Gastrocnemius medialis (tissue), 4 donors: ENCODE measurements around the gene TSPAN1. TPM values are rescaled to one million over a fixed set of nuclear protein-coding genes. Genes with fewer than 3 reads are reported as not detected.
A peak's percentile ranks its signal among the peaks of the same experiment; 100 is the strongest.

ENCODE experiments used
- ATAC-seq, 2 donors: fragments of 150-250 bp; one replicate each; pipeline ENCODE4 v1.9.1; 2016
- DNase-seq, 2 donors: peaks; one replicate each; pipeline ENCODE4 v3.0.0-alpha.2; 2019
- H3K27ac ChIP-seq, 4 donors: fragments of 200-600 bp; sonication (generic); 1 replicate in 1 of 4; 2 replicates in 3 of 4; pipeline ENCODE4 v1.5.1; 2016 to 2018; ENCODE audit warnings: mild to moderate bottlenecking in 2 of 4, moderate library complexity in 1 of 4
- H3K27me3 ChIP-seq, 3 donors: fragments of 200-600 bp; sonication (generic) in 2 of 3; 1 replicate in 1 of 3; 2 replicates in 2 of 3; pipeline versions ENCODE4 v1.5.1 to v1.6.0; 2016 to 2019; ENCODE audit warnings: mild to moderate bottlenecking in 1 of 3, moderate library complexity in 1 of 3
- H3K36me3 ChIP-seq, 2 donors: fragments of 200-600 bp; sonication (generic) in 1 of 2; one replicate each; pipeline ENCODE4 v1.5.1; 2017 to 2018
- H3K4me1 ChIP-seq, 2 donors: fragments of 200-600 bp; sonication (generic) in 1 of 2; one replicate each; pipeline ENCODE4 v1.5.1; 2016 to 2017; ENCODE audit warnings: mild to moderate bottlenecking in 2 of 2
- H3K4me3 ChIP-seq, 4 donors: fragments of 200-600 bp; sonication (generic) in 3 of 4; 1 replicate in 1 of 4; 2 replicates in 3 of 4; pipeline ENCODE4 v1.5.1; 2016 to 2019; ENCODE audit warnings: mild to moderate bottlenecking in 2 of 4
- H3K9me3 ChIP-seq, 3 donors: fragments of 200-600 bp; sonication (generic) in 2 of 3; 1 replicate in 1 of 3; 2 replicates in 2 of 3; pipeline ENCODE4 v1.5.1; 2016 to 2019
- POLR2A ChIP-seq, 2 donors: fragments of 450-650 bp; IDR thresholded peaks; one replicate each; pipeline ENCODE4 v1.6.1; 2017; ENCODE audit warnings: antibody characterized with exemption in 2 of 2, mild to moderate bottlenecking in 2 of 2, moderate library complexity in 2 of 2
- in situ Hi-C, 4 donors: fragments of 200-750 bp; cut with MboI; loops; one replicate each; pipeline versions ENCODE4 v1.15.0 to v1.8.0; 2017; ENCODE audit warnings: low sequenced_read_pairs in 4 of 4
- intact Hi-C: fragments of 100-400 bp; cut with DNase I; formaldehyde crosslinking; loops from one replicate; pipeline ENCODE4 v1.15.1; 2023; ENCODE audit warnings: low total_unique reads
- total RNA-seq, 4 donors: library from RNA; depleted of rRNA; stranded (reverse); fragments of >200 nt; gene quantifications; one replicate each; pipeline versions ENCODE4 v1.1.0 to v1.2.3, GENCODE V29; 2016
- TF ChIP-seq, protein P1 (sequence below), 5 experiments: fragments of 450-650 bp in 3 of 5; fragments of 200-600 bp in 2 of 5; sonication (generic) in 2 of 5; IDR thresholded peaks in 4 of 5; conservative IDR thresholded peaks in 1 of 5; 1 replicate in 4 of 5; 2 replicates in 1 of 5; pipeline ENCODE4 v1.5.1; 2016 to 2019; ENCODE audit warnings: antibody characterized with exemption in 5 of 5, mild to moderate bottlenecking in 3 of 5, moderate library complexity in 3 of 5

Gene TSPAN1
- total RNA-seq, 4 donors from 2014 or later = 0.88 to 10.7 (median 6.0) TPM

DNA sequence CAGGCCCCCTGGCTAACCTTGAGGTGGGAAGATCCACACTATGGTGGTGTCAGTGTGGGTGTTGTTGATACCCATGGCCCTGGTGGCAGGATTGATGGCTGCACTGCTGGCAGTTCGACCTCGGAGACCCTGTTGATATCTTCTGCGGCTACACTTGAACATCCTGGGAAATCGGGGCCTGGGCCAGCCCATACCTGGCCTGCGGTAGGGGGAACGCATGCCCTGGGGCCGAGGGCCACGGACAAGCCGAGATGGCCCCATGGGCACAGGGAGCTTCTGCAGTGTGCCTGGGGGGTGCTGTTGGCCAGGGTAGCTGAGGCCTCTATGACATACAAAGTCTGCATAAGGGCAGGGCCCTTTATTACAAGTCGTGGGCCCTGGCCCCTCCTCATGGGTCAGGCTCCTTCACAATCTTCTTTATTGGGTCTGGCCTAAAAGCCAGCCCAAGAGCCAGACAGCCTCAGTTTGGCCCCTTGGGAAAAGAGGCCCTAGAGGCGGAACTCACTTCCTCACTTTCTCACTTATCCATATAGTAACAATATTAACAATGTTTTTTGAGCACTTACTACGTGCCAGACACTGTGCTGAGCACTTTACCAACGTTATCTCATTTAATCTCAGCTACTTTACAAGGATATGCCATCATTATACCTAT is 1.5 kb downstream of the TSPAN1 start, which contains the start of gene P3R3URF:
Gene P3R3URF (minus strand): TSS at position 278 of the 655 bp plus-strand sequence. CDS start 17 bp downstream, at position 261.
- ATAC-seq (no peak), DNase-seq (no peak)
- in situ Hi-C loops (loop anchor here in 1 of 4 donors (5.0 kb wide), 1 partner anchor 139 kb away; no protein-coding TSS in a partner anchor), intact Hi-C loops (loop anchor here (10.0 kb wide), 1 partner anchor 262 kb away; no protein-coding TSS in a partner anchor)
- H3K4me3 ChIP-seq = peak within 1 kb of the TSS in 1 of 4 donors; percentile 16
- TF ChIP-seq POLR2A (IDR thresholded peaks at IDR 0.05) = no peak
- TF ChIP-seq, protein P1, sequence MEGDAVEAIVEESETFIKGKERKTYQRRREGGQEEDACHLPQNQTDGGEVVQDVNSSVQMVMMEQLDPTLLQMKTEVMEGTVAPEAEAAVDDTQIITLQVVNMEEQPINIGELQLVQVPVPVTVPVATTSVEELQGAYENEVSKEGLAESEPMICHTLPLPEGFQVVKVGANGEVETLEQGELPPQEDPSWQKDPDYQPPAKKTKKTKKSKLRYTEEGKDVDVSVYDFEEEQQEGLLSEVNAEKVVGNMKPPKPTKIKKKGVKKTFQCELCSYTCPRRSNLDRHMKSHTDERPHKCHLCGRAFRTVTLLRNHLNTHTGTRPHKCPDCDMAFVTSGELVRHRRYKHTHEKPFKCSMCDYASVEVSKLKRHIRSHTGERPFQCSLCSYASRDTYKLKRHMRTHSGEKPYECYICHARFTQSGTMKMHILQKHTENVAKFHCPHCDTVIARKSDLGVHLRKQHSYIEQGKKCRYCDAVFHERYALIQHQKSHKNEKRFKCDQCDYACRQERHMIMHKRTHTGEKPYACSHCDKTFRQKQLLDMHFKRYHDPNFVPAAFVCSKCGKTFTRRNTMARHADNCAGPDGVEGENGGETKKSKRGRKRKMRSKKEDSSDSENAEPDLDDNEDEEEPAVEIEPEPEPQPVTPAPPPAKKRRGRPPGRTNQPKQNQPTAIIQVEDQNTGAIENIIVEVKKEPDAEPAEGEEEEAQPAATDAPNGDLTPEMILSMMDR (IDR thresholded peaks at IDR 0.05 in 4 of 5, conservative IDR thresholded peaks at IDR 0.05 in 1 of 5) = no peak
- peak within 1 kb of the TSS; percentile 84 to 90 (median 86) for H3K27ac ChIP-seq
- H3K36me3 ChIP-seq = no peaks in the 10 kb centered on the region
- no peaks in the 10 kb centered on the region for H3K9me3 ChIP-seq
- peaks cover 40 to 43% of the 10 kb centered on the region in 2 donors for H3K4me1 ChIP-seq
- no peaks in the 10 kb centered on the region for H3K27me3 ChIP-seq

DNA sequence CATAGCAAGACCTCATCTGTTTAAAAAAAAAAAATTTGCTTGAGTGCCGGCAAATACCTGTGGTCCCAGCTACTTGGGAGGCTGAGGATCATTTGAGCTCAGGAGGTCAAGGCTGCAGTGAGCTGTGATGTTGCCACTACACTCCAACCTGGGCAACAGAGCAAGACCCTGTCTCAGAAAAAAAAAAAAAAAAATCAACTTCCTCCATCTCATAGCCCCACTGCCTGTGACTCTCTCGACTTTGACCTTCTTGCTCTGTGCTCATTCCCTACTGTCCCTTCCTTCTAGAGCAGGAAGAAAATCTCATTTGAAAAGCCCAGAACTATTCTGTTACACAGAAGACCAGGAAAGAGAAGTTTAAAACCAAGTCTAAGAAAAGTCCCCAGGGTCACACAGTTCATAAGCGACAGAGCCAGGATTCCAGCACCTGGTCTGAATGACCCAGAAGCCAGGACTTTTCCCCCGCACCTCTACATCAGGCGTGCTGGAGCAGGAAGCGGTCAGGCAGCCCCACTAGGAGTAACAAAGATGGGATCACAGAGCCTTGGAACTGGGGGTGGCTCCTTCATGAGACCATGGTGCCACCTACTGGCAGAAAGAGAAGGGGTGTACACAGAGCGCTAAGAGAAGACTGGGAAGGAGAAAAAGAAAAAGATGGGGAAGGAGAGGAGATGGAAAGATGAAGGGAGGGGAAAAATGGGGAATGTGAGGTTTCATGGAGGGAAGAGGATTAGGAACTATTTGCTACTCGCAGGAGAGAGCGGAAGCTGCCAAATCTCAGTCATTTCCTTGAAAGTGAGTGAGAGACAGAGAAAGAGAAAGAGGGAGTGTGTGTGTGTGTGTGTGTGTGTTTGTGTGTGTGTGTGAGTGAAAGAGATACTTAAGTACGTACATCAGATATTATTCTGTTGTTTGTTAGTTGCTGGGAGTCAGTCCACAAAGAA is 4.5 kb downstream of the TSPAN1 start:
- Histone ChIP-seq H3K9me3 (no peaks in the 10 kb centered on the region), H3K27ac (peak overlapping the region in 3 of 4 donors; percentile 46 to 64 (median 53)), H3K4me3 (no peak overlapping the region), H3K27me3 (no peaks in the 10 kb centered on the region), H3K36me3 (no peaks in the 10 kb centered on the region), H3K4me1 (peaks cover 29 to 35% of the 10 kb centered on the region in 2 donors)
- intact Hi-C loops (loop anchor here (1.0 to 10.0 kb wide), 4 partner anchors 142 to 425 kb away; partner anchors contain the start of gene IPP), in situ Hi-C loops (loop anchor here (5.0 kb wide), 1 partner anchor 142 kb away; no protein-coding TSS in a partner anchor)
- TF ChIP-seq, protein P1 (IDR thresholded peaks at IDR 0.05 in 4 of 5, conservative IDR thresholded peaks at IDR 0.05 in 1 of 5) = peak; percentile 85 to 96 (median 89)
- no peak for TF ChIP-seq POLR2A (IDR thresholded peaks at IDR 0.05)
- peak; percentile 51 to 62 for ATAC-seq
- DNase-seq = peak; percentile 68 to 79

DNA sequence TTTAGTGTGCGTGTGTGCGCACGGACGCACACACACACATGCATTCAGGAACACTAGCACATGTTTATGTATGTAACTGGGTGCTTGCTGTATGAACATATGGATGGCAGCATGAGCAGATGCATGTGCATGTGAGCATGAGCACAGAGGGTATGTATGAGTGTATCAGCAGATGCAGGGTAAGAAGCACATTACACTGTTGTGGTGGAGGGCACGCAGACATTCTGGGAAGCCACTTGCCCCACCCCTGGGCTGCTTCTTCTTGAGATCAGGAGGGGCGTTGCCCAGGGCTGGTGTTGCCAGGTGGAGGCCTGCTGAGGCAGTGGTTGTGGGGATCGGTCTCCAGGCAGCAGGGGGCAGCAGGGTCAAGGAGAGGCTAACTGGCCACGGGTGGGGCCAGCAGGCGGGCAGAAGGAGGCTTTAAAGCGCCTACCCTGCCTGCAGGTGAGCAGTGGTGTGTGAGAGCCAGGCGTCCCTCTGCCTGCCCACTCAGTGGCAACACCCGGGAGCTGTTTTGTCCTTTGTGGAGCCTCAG is 5.3 kb downstream of the TSPAN1 start:
- no peak overlapping the region for H3K4me3 ChIP-seq
- H3K36me3 ChIP-seq = no peaks in the 10 kb centered on the region
- no peaks in the 10 kb centered on the region for H3K9me3 ChIP-seq
- H3K4me1 ChIP-seq = peaks cover 22 to 32% of the 10 kb centered on the region in 2 donors
- H3K27me3 ChIP-seq = no peaks in the 10 kb centered on the region
- intact Hi-C loops = loop anchor here (10.0 kb wide), 2 partner anchors 295 to 425 kb away; partner anchors contain the start of gene IPP
- no peak for DNase-seq
- in situ Hi-C loops = loop anchor here in 3 of 4 donors (5.0 kb wide), 1 partner anchor 143 kb away; no protein-coding TSS in a partner anchor
- no peak overlapping the region for H3K27ac ChIP-seq
- ATAC-seq = no peak
- TF ChIP-seq POLR2A (IDR thresholded peaks at IDR 0.05) = no peak
- TF ChIP-seq, protein P1 (IDR thresholded peaks at IDR 0.05 in 4 of 5, conservative IDR thresholded peaks at IDR 0.05 in 1 of 5) = no peak
